Liver (tissue), 9 donors: ENCODE measurements around the gene PBOV1. TPM values are rescaled to one million over a fixed set of nuclear protein-coding genes. Genes with fewer than 3 reads are reported as not detected.
"Not testable (repeated sequence)": the region's sequence is repeated elsewhere in the genome, so short reads cannot be mapped to it uniquely, and the experiment has no call there.

Experiments used
- DNase-seq: peaks from one replicate; pipeline ENCODE4 v3.0.0-alpha.2; 2017; ENCODE audit warnings: low spot score
- H3K27ac ChIP-seq, 2 donors: one replicate each; pipeline ENCODE4 v1.7.0; 2013; ENCODE audit warnings: inconsistent platforms in 2 of 2, low read length in 2 of 2, control low read depth in 1 of 2, low read depth in 1 of 2, mild to moderate bottlenecking in 1 of 2
- H3K27me3 ChIP-seq, 4 donors: one replicate each; pipeline versions ENCODE4 v1.6.1 to v1.7.0; 2013; ENCODE audit warnings: low read length in 3 of 4, inconsistent platforms in 1 of 4, mild to moderate bottlenecking in 1 of 4, moderate library complexity in 1 of 4; ENCODE audit not compliant: control insufficient read depth in 4 of 4, insufficient read depth in 4 of 4
- H3K36me3 ChIP-seq, 4 donors: one replicate each; pipeline versions ENCODE4 v1.6.1 to v1.7.0; 2013; ENCODE audit warnings: low read length in 3 of 4, mild to moderate bottlenecking in 3 of 4, low read depth in 1 of 4, moderate library complexity in 1 of 4; ENCODE audit not compliant: control insufficient read depth in 4 of 4, insufficient read depth in 3 of 4
- H3K4me1 ChIP-seq, 4 donors: one replicate each; pipeline versions ENCODE4 v1.6.1 to v1.7.0; 2013; ENCODE audit warnings: low read length in 3 of 4, mild to moderate bottlenecking in 3 of 4, moderate library complexity in 1 of 4; ENCODE audit not compliant: control insufficient read depth in 4 of 4, insufficient read depth in 4 of 4
- H3K4me3 ChIP-seq, 3 donors: one replicate each; pipeline versions ENCODE4 v1.6.1 to v1.7.0; 2013; ENCODE audit warnings: low read length in 3 of 3, control low read depth in 1 of 3, low read depth in 1 of 3, mild to moderate bottlenecking in 1 of 3
- H3K9ac ChIP-seq, 2 donors: one replicate each; pipeline ENCODE4 v1.7.0; 2013; ENCODE audit warnings: low read length in 2 of 2, mild to moderate bottlenecking in 2 of 2, moderate library complexity in 2 of 2, control low read depth in 1 of 2, low read depth in 1 of 2
- H3K9me3 ChIP-seq, 4 donors: one replicate each; pipeline versions ENCODE4 v1.6.1 to v1.7.0; 2013; ENCODE audit warnings: low read length in 3 of 4; ENCODE audit not compliant: control insufficient read depth in 4 of 4
- ATF3 ChIP-seq: IDR thresholded peaks from 2 replicates; pipeline ENCODE4 v1.6.1; 2016; ENCODE audit warnings: antibody characterized with exemption
- CTCF ChIP-seq: fragments of 150-350 bp; IDR thresholded peaks from 2 replicates; pipeline ENCODE4 v1.5.1; 2017; ENCODE audit warnings: improper control_type of control experiment, low read depth, low read length; ENCODE audit not compliant: missing input control
- FOXA1 ChIP-seq: IDR thresholded peaks from 2 replicates; pipeline ENCODE4 v1.6.1; 2016; ENCODE audit warnings: antibody characterized with exemption
- FOXA2 ChIP-seq: IDR thresholded peaks from 2 replicates; pipeline ENCODE4 v1.6.1; 2016; ENCODE audit warnings: antibody characterized with exemption
- HNF4A ChIP-seq, 2 donors: conservative IDR thresholded peaks; 2 replicates each; pipeline ENCODE4 v1.6.1; 2016; ENCODE audit warnings: antibody characterized with exemption in 2 of 2, mild to moderate bottlenecking in 2 of 2
- HNF4G ChIP-seq: IDR thresholded peaks from 2 replicates; pipeline ENCODE4 v1.6.1; 2016; ENCODE audit warnings: antibody characterized with exemption
- JUND ChIP-seq, 2 donors: IDR thresholded peaks; 2 replicates each; pipeline ENCODE4 v1.6.1; 2016; ENCODE audit warnings: antibody characterized with exemption in 2 of 2
- MAX ChIP-seq: IDR thresholded peaks from 2 replicates; pipeline ENCODE4 v1.6.1; 2016; ENCODE audit warnings: antibody characterized with exemption
- NR2F2 ChIP-seq: IDR thresholded peaks from 2 replicates; pipeline ENCODE4 v1.6.1; 2016; ENCODE audit warnings: antibody characterized with exemption
- RAD21 ChIP-seq, 2 donors: IDR thresholded peaks; 2 replicates each; pipeline ENCODE4 v1.6.1; 2016; ENCODE audit warnings: antibody characterized with exemption in 2 of 2, mild to moderate bottlenecking in 2 of 2
- RXRA ChIP-seq, 2 donors: IDR thresholded peaks; 2 replicates each; pipeline ENCODE4 v1.6.1; 2017 to 2018; ENCODE audit warnings: antibody characterized with exemption in 2 of 2, mild to moderate bottlenecking in 1 of 2
- SP1 ChIP-seq: IDR thresholded peaks from 2 replicates; pipeline ENCODE4 v1.6.1; 2018; ENCODE audit warnings: antibody characterized with exemption, mild to moderate bottlenecking
- TAF1 ChIP-seq: conservative IDR thresholded peaks from 2 replicates; pipeline ENCODE4 v1.6.1; 2016; ENCODE audit warnings: antibody characterized with exemption, mild to moderate bottlenecking
- YY1 ChIP-seq: IDR thresholded peaks from 2 replicates; pipeline ENCODE4 v1.6.1; 2016; ENCODE audit warnings: antibody characterized with exemption, mild to moderate bottlenecking
- ZBTB33 ChIP-seq: IDR thresholded peaks from 2 replicates; pipeline ENCODE4 v1.6.1; 2016; ENCODE audit warnings: antibody characterized with exemption
- WGBS: extraction: QIAGEN DNeasy Blood & Tissue Kit; methylation state at CpG from one replicate; pipeline ENCODE4 v1.1.7; 2013; 5-methylcytosine and 5-hydroxymethylcytosine counted together
- polyA plus RNA-seq, 2 donors: library from polyadenylated mRNA; stranded (reverse) in 1 of 2; unstranded in 1 of 2; fragments of 200-250 nt in 1 of 2; fragments of >200 nt in 1 of 2; fragmentation: Nextera tagmentation in 1 of 2; extraction: Ambion mirVana in 1 of 2; gene quantifications; one replicate each; pipeline versions ENCODE4 v1.2.1 to v1.2.3, GENCODE V29; 2013 to 2015
- total RNA-seq, 2 donors: library from RNA; depleted of rRNA; stranded (reverse); fragments of >200 nt; gene quantifications; one replicate each; pipeline ENCODE4 v1.2.3, GENCODE V29; 2014
- donor health status: healthy.
- donor health status: healthy.
- donor health status: healthy.
- donor health status: healthy.
- donor health status: healthy.

Gene PBOV1
- total and polyA plus RNA-seq, 4 donors, result not detected

- DNase-seq, result no peak
- Histone ChIP-seq H3K27ac (no peak overlapping the region), H3K4me3 (no peak overlapping the region), H3K4me1 (no peaks in the 10 kb centered on the region), H3K9me3 (no peaks in the 10 kb centered on the region), H3K9ac (no peak overlapping the region), H3K27me3 (no peaks in the 10 kb centered on the region), H3K36me3 (no peaks in the 10 kb centered on the region)
- TF ChIP-seq YY1 (no peak), RAD21 (IDR thresholded peaks at IDR 0.05) (no peak), ZBTB33 (no peak), FOXA1 (no peak), NR2F2 (no peak), TAF1 (no peak), MAX (no peak)
- 85% methylated on average over 3 of the region's 3 CpGs for WGBS
Measured at GRCh38 chr6:138219398-138219797, 1.1 kb upstream of the PBOV1 start.

GRCh38 chr6:138215093-138215782 is 3.1 kb downstream of the PBOV1 start:
- Histone ChIP-seq H3K9me3 (no peaks in the 10 kb centered on the region), H3K4me3 (no peak overlapping the region), H3K36me3 (no peaks in the 10 kb centered on the region), H3K27me3 (no peaks in the 10 kb centered on the region), H3K9ac (no peak overlapping the region), H3K4me1 (no peaks in the 10 kb centered on the region), H3K27ac (no peak overlapping the region)
- TF ChIP-seq SP1, result no peak
- TF ChIP-seq FOXA2, result no peak
- TF ChIP-seq ZBTB33, result no peak
- DNase-seq, result no peak
- 73% methylated on average over 7 of the region's 7 CpGs for WGBS

GRCh38 chr6:138212530-138212929 is 5.8 kb downstream of the PBOV1 start:
- H3K27ac ChIP-seq, DNase-seq, H3K9me3 ChIP-seq, H3K4me3 ChIP-seq, H3K27me3 ChIP-seq, H3K36me3 ChIP-seq, H3K4me1 ChIP-seq, H3K9ac ChIP-seq: not testable (repeated sequence)
- whole genome bisulfite sequencing, result 98% methylated on average over 2 of the region's 2 CpGs

GRCh38 chr6:138211601-138212000 is 6.7 kb downstream of the PBOV1 start:
- Histone ChIP-seq H3K27ac (no peak overlapping the region), H3K4me3 (no peak overlapping the region), H3K4me1 (no peaks in the 10 kb centered on the region), H3K9me3 (no peaks in the 10 kb centered on the region), H3K9ac (no peak overlapping the region), H3K27me3 (peaks cover 0 to 2% (median 0%) of the 10 kb centered on the region in 4 donors), H3K36me3 (no peaks in the 10 kb centered on the region)
- DNase-seq, result no peak
- WGBS, result 66% methylated on average over 5 of the region's 5 CpGs
- no peak for TF ChIP-seq CTCF
- TF ChIP-seq ATF3, result no peak
- no peak for TF ChIP-seq HNF4G
- no peak for TF ChIP-seq HNF4A (conservative IDR thresholded peaks at IDR 0.05)
- no peak for TF ChIP-seq ZBTB33
- TF ChIP-seq TAF1, result no peak
- TF ChIP-seq RXRA (IDR thresholded peaks at IDR 0.05), result no peak
- no peak for TF ChIP-seq FOXA1
- TF ChIP-seq JUND (IDR thresholded peaks at IDR 0.05), result no peak
- no peak for TF ChIP-seq NR2F2
